Neuronal stem cell (in vitro differentiated cells): ENCODE data around the gene EGFL6.
"Not testable (repeated sequence)": the region's sequence is repeated elsewhere in the genome, so short reads cannot be mapped to it uniquely, and the experiment has no call there.

ENCODE experiments used
- DNase-seq: peaks from one replicate; pipeline ENCODE4 v3.0.0-alpha.2; 2013; ENCODE audit warnings: low spot score
- H2AFZ ChIP-seq: one replicate; pipeline ENCODE4 v1.6.1; 2013; ENCODE audit warnings: mild to moderate bottlenecking, low read length, inconsistent platforms
- H2AK5ac ChIP-seq: 2 replicates; pipeline ENCODE4 v1.6.1; 2013; ENCODE audit warnings: low read depth, mild to moderate bottlenecking, inconsistent platforms, low read length, moderate library complexity, mixed read lengths
- H2BK120ac ChIP-seq: 2 replicates; pipeline ENCODE4 v1.6.1; 2013; ENCODE audit warnings: low read depth, mild to moderate bottlenecking, inconsistent platforms, low read length, moderate library complexity, mixed read lengths
- H2BK12ac ChIP-seq: one replicate; pipeline ENCODE4 v1.6.1; 2013; ENCODE audit warnings: low read length, inconsistent platforms
- H2BK15ac ChIP-seq: 2 replicates; pipeline ENCODE4 v1.6.1; 2013; ENCODE audit warnings: mild to moderate bottlenecking, low read length, inconsistent platforms, mixed read lengths
- H2BK5ac ChIP-seq: one replicate; pipeline ENCODE4 v1.6.1; 2013; ENCODE audit warnings: inconsistent platforms, mild to moderate bottlenecking, low read length, moderate library complexity
- H3K14ac ChIP-seq: one replicate; pipeline ENCODE4 v1.6.1; 2013; ENCODE audit warnings: low read length, inconsistent platforms
- H3K18ac ChIP-seq: 2 replicates; pipeline ENCODE4 v1.6.1; 2013; ENCODE audit warnings: low read length, inconsistent platforms
- H3K23ac ChIP-seq: 2 replicates; pipeline ENCODE4 v1.6.1; 2013; ENCODE audit warnings: low read depth, mild to moderate bottlenecking, mixed read lengths, low read length, inconsistent platforms; ENCODE audit not compliant: poor library complexity
- H3K27ac ChIP-seq: replicated peaks from 3 replicates; pipeline ENCODE4 v1.5.1; 2013; ENCODE audit warnings: low read length, inconsistent platforms
- H3K27me3 ChIP-seq, 3 experiments: 2 replicates each; pipeline ENCODE4 v1.6.1; 2013; ENCODE audit warnings: low read length in 3 of 3, mild to moderate bottlenecking in 2 of 3, inconsistent platforms in 1 of 3, low read depth in 1 of 3, mixed read lengths in 1 of 3, moderate library complexity in 1 of 3; ENCODE audit not compliant: control insufficient read depth in 3 of 3, insufficient read depth in 3 of 3
- H3K36me3 ChIP-seq, 2 donors: replicated peaks in 1 of 2; 2 replicates each; pipeline ENCODE4 v1.6.1; 2013; ENCODE audit warnings: low read length in 2 of 2; ENCODE audit not compliant: control insufficient read depth in 2 of 2, insufficient read depth in 2 of 2
- H3K4ac ChIP-seq: 2 replicates; pipeline ENCODE4 v1.6.1; 2013; ENCODE audit warnings: inconsistent platforms, mild to moderate bottlenecking, low read length, moderate library complexity
- H3K4me1 ChIP-seq, 2 donors: 1 replicate in 1 of 2; 2 replicates in 1 of 2; pipeline ENCODE4 v1.6.1; 2013; ENCODE audit warnings: low read length in 2 of 2, low read depth in 1 of 2; ENCODE audit not compliant: control insufficient read depth in 2 of 2, insufficient read depth in 1 of 2
- H3K4me2 ChIP-seq: one replicate; pipeline ENCODE4 v1.6.1; 2013; ENCODE audit warnings: mild to moderate bottlenecking, low read length, inconsistent platforms; ENCODE audit not compliant: insufficient read depth, poor library complexity, severe bottlenecking
- H3K4me3 ChIP-seq, 2 donors: 2 replicates each; pipeline ENCODE4 v1.5.1; 2013; ENCODE audit warnings: low read length in 2 of 2, mild to moderate bottlenecking in 2 of 2, inconsistent platforms in 1 of 2, moderate library complexity in 1 of 2
- H3K79me1 ChIP-seq: one replicate; pipeline ENCODE4 v1.6.1; 2013; ENCODE audit warnings: low read depth, mild to moderate bottlenecking, inconsistent platforms, low read length, moderate library complexity
- H3K9ac ChIP-seq: one replicate; pipeline ENCODE4 v1.6.1; 2013; ENCODE audit warnings: mild to moderate bottlenecking, low read depth, low read length, inconsistent platforms; ENCODE audit not compliant: poor library complexity
- H3K9me3 ChIP-seq, 2 donors: replicated peaks in 1 of 2; 2 replicates each; pipeline versions ENCODE3 to v1.6.1; 2013; ENCODE audit warnings: low read length in 2 of 2, mild to moderate bottlenecking in 2 of 2, inconsistent platforms in 1 of 2, low read depth in 1 of 2, mixed read lengths in 1 of 2, moderate library complexity in 1 of 2; ENCODE audit not compliant: control insufficient read depth in 2 of 2, insufficient read depth in 1 of 2
- H4K8ac ChIP-seq: one replicate; pipeline ENCODE4 v1.6.1; 2013; ENCODE audit warnings: low read depth, mild to moderate bottlenecking, inconsistent platforms, low read length, moderate library complexity
- H4K91ac ChIP-seq: one replicate; pipeline ENCODE4 v1.6.1; 2013; ENCODE audit warnings: low read length, low read depth, mild to moderate bottlenecking, inconsistent platforms; ENCODE audit not compliant: poor library complexity
- WGBS, 2 donors: extraction: QIAGEN DNeasy Blood & Tissue Kit; methylation state at CpG; one replicate each; pipeline ENCODE4 v1.1.7; 2013; ENCODE audit warnings: missing lambda C conversion rate in 2 of 2, mixed read lengths in 1 of 2; ENCODE audit not compliant: insufficient read length in 2 of 2, insufficient replicate concordance in 1 of 2; ENCODE audit errors: extremely low coverage in 2 of 2; 5-methylcytosine and 5-hydroxymethylcytosine counted together

Gene EGFL6

GRCh38 chrX:13641684-13642083, 72.3 kb downstream of the EGFL6 start:
- H2BK12ac ChIP-seq, H3K18ac ChIP-seq, H3K14ac ChIP-seq, H3K9me3 ChIP-seq, H3K4me2 ChIP-seq, H3K36me3 ChIP-seq, H2BK120ac ChIP-seq, H3K23ac ChIP-seq, H2AK5ac ChIP-seq, H2AFZ ChIP-seq, H3K27me3 ChIP-seq, H2BK15ac ChIP-seq, H4K91ac ChIP-seq, H4K8ac ChIP-seq, H3K4ac ChIP-seq, H3K4me3 ChIP-seq, H3K79me1 ChIP-seq, H3K27ac ChIP-seq, H2BK5ac ChIP-seq, DNase-seq, H3K4me1 ChIP-seq, H3K9ac ChIP-seq: not testable (repeated sequence)
- no CpG with 5 or more reads among the region's 4 CpGs for WGBS, 2 donors

GRCh38 chrX:13645464-13646153, 76.2 kb downstream of the EGFL6 start:
- H3K27ac ChIP-seq, result no peak overlapping the region
- no peak overlapping the region for H2BK15ac ChIP-seq
- no peaks in the 10 kb centered on the region for H3K79me1 ChIP-seq
- H2BK12ac ChIP-seq, result no peak overlapping the region
- H2BK5ac ChIP-seq, result no peak overlapping the region
- DNase-seq, result no peak
- H2AFZ ChIP-seq, result peak overlapping the region; percentile 69
- H4K8ac ChIP-seq, result no peak overlapping the region
- no peak overlapping the region for H2AK5ac ChIP-seq
- H3K27me3 ChIP-seq, result no peaks in the 10 kb centered on the region
- H3K23ac ChIP-seq, result no peak overlapping the region
- no peaks in the 10 kb centered on the region for H3K36me3 ChIP-seq
- no peak overlapping the region for H3K4me3 ChIP-seq
- no peak overlapping the region for H3K9ac ChIP-seq
- H3K9me3 ChIP-seq, result no peaks in the 10 kb centered on the region
- no peak overlapping the region for H3K4ac ChIP-seq
- H3K18ac ChIP-seq, result no peak overlapping the region
- H4K91ac ChIP-seq, result no peak overlapping the region
- H3K4me2 ChIP-seq, result no peak overlapping the region
- WGBS, 2 donors, result no CpG with 5 or more reads among the region's 9 CpGs
- H3K4me1 ChIP-seq, result peaks cover 0 to 3% of the 10 kb centered on the region in 2 donors
- no peak overlapping the region for H3K14ac ChIP-seq
- H2BK120ac ChIP-seq, result no peak overlapping the region

- no peak overlapping the region for H3K4me3 ChIP-seq
- no CpG with 5 or more reads among the region's 3 CpGs for WGBS, 2 donors
- peak; percentile 24 for DNase-seq
Measured at GRCh38 chrX:13646154-13646549, 76.8 kb downstream of the EGFL6 start.

GRCh38 chrX:13647709-13648212, 78.4 kb downstream of the EGFL6 start:
- H3K4me1 ChIP-seq, result peaks cover 2 to 3% of the 10 kb centered on the region in 2 donors

More at GRCh38 chrX:13646154-13646549, 76.8 kb downstream of the EGFL6 start:
- Histone ChIP-seq H3K4me2 (no peak overlapping the region), H3K4me1 (peaks cover 0 to 3% of the 10 kb centered on the region in 2 donors), H2BK12ac (no peak overlapping the region), H3K27ac (no peak overlapping the region), H3K79me1 (no peaks in the 10 kb centered on the region), H3K36me3 (no peaks in the 10 kb centered on the region), H4K91ac (no peak overlapping the region), H2BK120ac (no peak overlapping the region), H3K9me3 (no peaks in the 10 kb centered on the region), H2AFZ (peak overlapping the region; percentile 69), H3K27me3 (no peaks in the 10 kb centered on the region), H3K14ac (no peak overlapping the region), H2BK15ac (no peak overlapping the region), H3K18ac (no peak overlapping the region), H2AK5ac (no peak overlapping the region), H3K9ac (no peak overlapping the region), H3K4ac (no peak overlapping the region), H3K23ac (no peak overlapping the region), H4K8ac (no peak overlapping the region), H2BK5ac (no peak overlapping the region)

More at GRCh38 chrX:13647709-13648212, 78.4 kb downstream of the EGFL6 start:
- no peak overlapping the region for H3K4ac ChIP-seq
- H3K4me3 ChIP-seq, result no peak overlapping the region
- H3K9ac ChIP-seq, result no peak overlapping the region
- no peak overlapping the region for H2AK5ac ChIP-seq
- no peak overlapping the region for H2BK15ac ChIP-seq
- no peak overlapping the region for H4K8ac ChIP-seq
- H3K27me3 ChIP-seq, result no peaks in the 10 kb centered on the region
- no peaks in the 10 kb centered on the region for H3K36me3 ChIP-seq
- no peak overlapping the region for H2BK12ac ChIP-seq
- no peak overlapping the region for H2BK120ac ChIP-seq
- H3K14ac ChIP-seq, result no peak overlapping the region
- no peaks in the 10 kb centered on the region for H3K79me1 ChIP-seq
- DNase-seq, result no peak
- H3K27ac ChIP-seq, result no peak overlapping the region
- no peak overlapping the region for H2BK5ac ChIP-seq
- WGBS, 2 donors, result no CpG with 5 or more reads among the region's 8 CpGs
- no peak overlapping the region for H3K23ac ChIP-seq
- H2AFZ ChIP-seq, result peak overlapping the region; percentile 78
- H3K4me2 ChIP-seq, result no peak overlapping the region
- H3K18ac ChIP-seq, result no peak overlapping the region
- no peak overlapping the region for H4K91ac ChIP-seq
- H3K9me3 ChIP-seq, result no peaks in the 10 kb centered on the region
